ENCODE data around the gene TNS2. TPM values are rescaled to one million over a fixed set of nuclear protein-coding genes. Genes with fewer than 3 reads are reported as not detected.

Gene TNS2
- total and polyA plus RNA-seq, 2 of the 13 experiments (the other 11 are each of a cell fraction or from before 2014, with no cell fraction given) = 8.9 to 20.4 TPM

GRCh38 chr12:53051058-53051880 lies 1.4 kb downstream of the TNS2 start (continued):
- TF ChIP-seq ZFP90 (CRISPR knock-in tag; IDR thresholded peaks at IDR 0.05; ENCODE audit: borderline replicate concordance) = no peak; the same call in 1 of the 2 replicates
- TF ChIP-seq ZBTB8A (CRISPR knock-in tag; IDR thresholded peaks at IDR 0.05; ENCODE audit: borderline replicate concordance, low read depth) = no peak

- H3K27ac ChIP-seq (ENCODE audit: extremely low read length, insufficient read depth, low read length) = peak overlapping the region; percentile 89
- ChIA-PET POLR2A (interaction anchor here (0.8 to 8.3 kb wide), 14 partner anchors 9 to 449 kb away, joined by 3 to 83 read pairs (median 7); partner anchors contain the start of genes CSAD, EIF4B, KRT18 and KRT8), CTCF (ENCODE audit: low intra/inter-chr PET ratio, low total read pairs) (no interaction called here)
- in situ Hi-C loops (cut with HindIII; ENCODE audit: extremely low pct_ligation_motif_present, low pct_unique_long_range_greater_than_20kb) = no loop called here
- H3K27me3 ChIP-seq (ENCODE audit: control insufficient read depth in 1 of 2, insufficient read depth in 2 of 2, low read length in 2 of 2) = no peaks in the 10 kb centered on the region
- DNase-seq (ENCODE audit: low spot score) = no peak
- BruUV-seq (replicated peaks) = TSS peak; percentile 35
- no peak overlapping the region for H2AFZ ChIP-seq (ENCODE audit: low read length)
- H3K4me3 ChIP-seq (replicated peaks in 1 of 3; ENCODE audit: insufficient read depth in 1 of 3, low read depth in 2 of 3, low read length in 3 of 3) = peak overlapping the region; percentile 26 to 80 (median 74)
- WGBS (ENCODE audit: low lambda C conversion rate) = 15% methylated on average over 7 of the region's 7 CpGs
- FAIRE-seq = no peak
- intact Hi-C loops (cut with micrococcal nuclease; ENCODE audit: unreplicated experiment) = no loop called here
- peak overlapping the region; percentile 95 for H3K4me2 ChIP-seq (ENCODE audit: low read depth, low read length)
- H3K9ac ChIP-seq (ENCODE audit: insufficient read depth, low read depth, low read length) = peak overlapping the region; percentile 77
- H3K79me2 ChIP-seq (ENCODE audit: insufficient read depth, low read length) = peaks cover 18% of the 10 kb centered on the region
- ATAC-seq = no peak
- H4K20me1 ChIP-seq (ENCODE audit: insufficient read depth, low read length) = no peaks in the 10 kb centered on the region
- H3K4me1 ChIP-seq (ENCODE audit: insufficient read depth, low read length) = peaks cover 57% of the 10 kb centered on the region
- H3K9me3 ChIP-seq (ENCODE audit: low read length) = no peaks in the 10 kb centered on the region
- 0 out of 5 replicates have a peak, but pooled peaks cover 0 to 7% of the 10 kb centered on the region in 2 experiments for H3K36me3 ChIP-seq (replicated peaks in 1 of 2; ENCODE audit: control insufficient read depth in 1 of 2, insufficient read depth in 2 of 2, low read length in 2 of 2)
- TF ChIP-seq HMGXB4 (CRISPR knock-in tag; IDR thresholded peaks at IDR 0.05; ENCODE audit: borderline replicate concordance in 1 of 2, low read depth in 1 of 2) (no peak), HNF4G (IDR thresholded peaks at IDR 0.05; ENCODE audit: borderline replicate concordance, low read depth, low read length) (no peak), HNF4G (CRISPR knock-in tag; IDR thresholded peaks at IDR 0.05; ENCODE audit: borderline replicate concordance, low read depth) (0 out of 2 replicates have a peak, but pooled peaks have one; percentile 13), RBM39 (IDR thresholded peaks at IDR 0.05; ENCODE audit: low read depth, low read length, poor library complexity, severe bottlenecking) (no peak), USF2 (IDR thresholded peaks at IDR 0.05; ENCODE audit: low read depth, low read length) (no peak), USF2 (CRISPR knock-in tag; IDR thresholded peaks at IDR 0.05; ENCODE audit: borderline replicate concordance) (0 out of 2 replicates have a peak, but pooled peaks have one; percentile 2), ZSCAN25 (CRISPR knock-in tag; IDR thresholded peaks at IDR 0.05) (peak; percentile 87), SMAD1 (CRISPR knock-in tag; IDR thresholded peaks at IDR 0.05; ENCODE audit: borderline replicate concordance, low read depth) (0 out of 2 replicates have a peak, but pooled peaks have one; percentile 1), ZNF562 (CRISPR knock-in tag; IDR thresholded peaks at IDR 0.05; ENCODE audit: borderline replicate concordance) (no peak), MIER3 (CRISPR knock-in tag; IDR thresholded peaks at IDR 0.05; ENCODE audit: borderline replicate concordance) (0 out of 2 replicates have a peak, but pooled peaks have one; percentile 3), ZNF33B (CRISPR knock-in tag; IDR thresholded peaks at IDR 0.05) (0 out of 2 replicates have a peak, but pooled peaks have one; percentile 60), ZSCAN31 (CRISPR knock-in tag; IDR thresholded peaks at IDR 0.05; ENCODE audit: low read depth) (0 out of 2 replicates have a peak, but pooled peaks have one; percentile 23), NCOA2 (CRISPR knock-in tag; IDR thresholded peaks at IDR 0.05) (0 out of 2 replicates have a peak, but pooled peaks have one; percentile 6), CEBPG (CRISPR knock-in tag; IDR thresholded peaks at IDR 0.05) (0 out of 2 replicates have a peak, but pooled peaks have one; percentile 30), ZNF747 (CRISPR knock-in tag; IDR thresholded peaks at IDR 0.05; ENCODE audit: borderline replicate concordance) (0 out of 2 replicates have a peak, but pooled peaks have one; percentile 56)
These were observed 2.1 kb downstream of the TNS2 start for GRCh38 chr12:53051881-53052412.

Data from HepG2 (cell line).